ENCODE data around the gene NFATC1.
A peak's percentile ranks its signal among the peaks of the same experiment; 100 is the strongest.

The NFATC1 gene

DNA sequence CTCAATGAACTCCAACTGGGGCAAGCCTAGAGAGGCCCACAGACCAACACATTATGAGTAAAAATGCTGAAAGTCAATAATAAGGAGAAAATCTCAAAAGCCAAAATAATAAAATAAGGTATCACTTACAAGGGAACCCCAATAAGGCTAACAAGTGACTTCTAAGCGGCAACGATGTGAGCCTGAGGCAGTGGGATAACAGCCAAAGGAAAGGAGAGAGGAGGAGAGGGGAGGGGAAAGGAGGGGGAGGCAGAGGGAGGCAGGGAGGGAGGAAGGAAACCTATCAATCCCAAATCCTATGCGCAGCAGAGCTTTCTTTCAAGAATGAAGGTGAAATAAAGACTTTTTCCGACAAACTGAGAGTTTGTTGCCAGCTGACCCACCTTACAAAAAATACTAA, 6.0 kb upstream of the NFATC1 start:
- no peak for DNase-seq (ENCODE audit: low spot score)

DNA sequence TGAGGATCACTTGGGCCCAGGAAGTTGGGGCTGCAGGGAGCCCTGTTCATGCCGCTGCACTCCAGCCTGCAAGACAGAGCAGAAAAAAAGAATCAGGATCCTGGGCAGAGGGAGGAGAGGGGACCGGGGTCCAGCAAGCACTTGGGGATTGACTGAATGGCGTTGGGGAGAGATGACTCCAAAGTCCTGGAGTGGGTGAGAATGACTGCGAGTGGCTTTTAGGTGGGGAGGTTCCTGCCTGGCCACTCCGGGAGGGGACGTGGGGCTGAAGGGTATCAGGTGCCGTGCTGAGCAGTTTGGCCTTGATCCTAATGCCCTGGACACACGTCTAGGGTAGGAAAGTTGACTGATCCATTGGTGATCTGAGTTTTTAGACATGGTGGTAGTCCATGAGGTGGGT, 3.5 kb upstream of the NFATC1 start:
- DNase-seq (ENCODE audit: low spot score), result no peak

DNA sequence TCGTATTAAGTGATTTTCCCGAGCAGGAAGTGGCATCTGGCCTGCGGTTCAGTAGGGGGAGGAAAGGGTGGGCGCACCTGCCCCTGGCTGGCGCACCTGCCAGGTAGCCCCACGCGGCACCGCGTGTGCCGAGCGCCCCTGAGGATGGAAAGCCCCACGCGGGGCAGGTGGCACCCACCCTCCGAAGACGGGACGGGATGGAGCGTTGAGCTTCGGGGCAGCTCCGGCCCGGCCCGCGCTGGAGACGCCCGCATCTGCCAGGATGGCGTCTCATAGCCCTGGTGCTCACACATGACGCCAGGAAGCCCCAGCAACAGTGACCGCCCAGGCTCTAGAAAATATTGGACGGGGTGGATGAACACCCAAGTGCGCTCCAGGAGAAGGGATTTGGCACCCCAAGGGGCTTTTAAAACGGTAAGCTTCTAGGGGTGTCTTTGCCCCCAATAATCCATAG, 2.5 kb upstream of the NFATC1 start:
- DNase-seq (ENCODE audit: low spot score), result no peak

DNA sequence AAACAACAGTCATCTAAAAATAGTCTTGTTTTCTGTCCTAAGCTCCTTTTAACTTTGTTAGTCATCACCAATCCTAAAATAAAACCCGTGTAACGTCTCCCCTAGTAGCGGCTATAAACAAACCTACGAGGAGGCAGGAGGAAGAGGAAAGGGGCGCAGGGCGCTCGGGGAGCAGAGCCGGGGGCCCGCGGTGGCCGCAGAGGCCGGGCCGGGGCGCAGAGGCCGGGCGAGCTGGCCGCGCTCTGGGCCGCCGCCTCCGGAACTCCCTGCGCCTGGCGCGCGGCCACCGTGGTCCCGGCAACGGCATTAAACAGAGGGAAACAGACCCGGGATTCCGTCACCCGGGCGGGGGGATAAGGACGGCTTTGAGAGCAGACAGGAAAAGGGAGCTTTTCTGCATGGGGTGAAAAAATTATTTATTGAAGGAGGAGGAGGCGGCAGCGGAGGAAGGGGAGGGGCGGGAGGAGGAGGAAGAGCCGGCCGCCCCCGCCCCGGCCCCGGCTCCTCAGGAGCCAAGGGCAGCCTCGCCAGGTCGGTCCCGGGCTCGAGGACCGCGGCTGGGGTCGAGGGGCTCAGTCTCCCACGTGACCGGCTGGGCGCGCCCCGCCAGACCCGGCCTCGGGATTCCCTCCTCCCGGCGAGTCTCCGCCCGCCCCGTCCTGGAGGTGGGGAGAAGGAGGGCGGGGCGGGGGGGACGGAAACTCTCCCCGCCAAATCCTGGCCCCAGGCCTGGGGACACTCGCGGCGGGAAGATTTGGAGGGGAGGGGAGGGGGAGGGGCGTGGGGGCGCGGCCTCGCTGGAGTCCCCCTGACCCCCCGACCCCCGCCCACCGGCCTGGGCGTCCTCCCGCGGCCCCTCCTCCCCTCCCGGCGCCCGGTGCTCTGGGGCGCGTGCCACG, 1.8 kb upstream of the NFATC1 start:
- no peak for DNase-seq (ENCODE audit: low spot score)

DNA sequence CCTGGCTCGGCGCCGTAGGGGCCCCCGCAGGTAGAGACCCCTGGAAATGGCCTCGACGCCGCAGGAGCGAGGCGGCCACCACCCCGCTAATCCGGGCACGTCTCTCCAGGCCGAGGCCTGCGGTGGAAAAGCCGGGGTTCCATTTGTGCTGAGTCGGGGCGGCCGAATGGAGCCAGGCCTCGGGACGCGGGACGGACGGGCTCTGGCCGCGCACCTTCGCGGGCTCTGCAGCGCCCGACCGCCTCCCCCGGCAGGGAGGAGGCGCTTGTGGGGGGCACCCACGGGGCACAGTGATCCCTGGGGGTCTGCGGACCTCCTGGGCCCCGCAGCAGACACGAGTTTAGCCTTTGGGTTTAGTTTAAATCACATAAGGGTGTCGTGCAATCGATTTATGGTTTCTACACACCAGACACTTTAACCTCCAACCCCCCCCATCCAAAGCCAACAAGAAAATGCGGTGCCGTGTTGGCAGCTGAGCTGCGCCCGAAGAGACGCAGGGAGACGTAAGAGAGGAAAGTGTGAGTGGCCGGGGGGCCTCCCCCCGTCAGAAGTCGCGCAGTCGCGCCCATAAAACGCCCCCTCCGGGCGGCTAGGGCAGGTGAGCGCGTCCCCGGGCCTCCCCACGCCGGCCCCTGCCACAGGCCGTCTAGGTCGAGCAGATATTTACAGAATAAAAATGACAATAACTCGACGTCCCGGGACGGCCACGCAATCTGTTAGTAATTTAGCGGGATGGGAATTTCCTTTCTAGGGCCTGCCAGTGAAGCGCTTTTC, 1.0 kb upstream of the NFATC1 start:
- DNase-seq (ENCODE audit: low spot score), result no peak

DNA sequence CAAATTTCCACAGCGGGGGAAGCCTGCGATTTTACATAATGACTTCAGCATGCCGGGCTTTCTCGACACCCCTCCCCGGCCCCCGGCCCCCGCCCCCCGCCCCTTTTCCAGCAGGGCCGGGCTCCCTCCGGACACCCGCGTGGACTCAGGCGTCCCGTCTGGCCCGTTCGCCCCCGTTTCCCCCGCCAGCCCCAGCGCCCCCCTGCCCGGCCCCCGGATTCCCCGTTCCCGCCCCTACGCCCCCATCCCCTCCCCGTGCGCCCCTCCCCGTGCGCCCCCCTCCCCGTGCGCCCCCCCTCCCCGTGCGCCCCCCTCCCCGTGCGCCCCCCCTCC, 456 bp upstream of the NFATC1 start:
- no peak for DNase-seq (ENCODE audit: low spot score)

DNA sequence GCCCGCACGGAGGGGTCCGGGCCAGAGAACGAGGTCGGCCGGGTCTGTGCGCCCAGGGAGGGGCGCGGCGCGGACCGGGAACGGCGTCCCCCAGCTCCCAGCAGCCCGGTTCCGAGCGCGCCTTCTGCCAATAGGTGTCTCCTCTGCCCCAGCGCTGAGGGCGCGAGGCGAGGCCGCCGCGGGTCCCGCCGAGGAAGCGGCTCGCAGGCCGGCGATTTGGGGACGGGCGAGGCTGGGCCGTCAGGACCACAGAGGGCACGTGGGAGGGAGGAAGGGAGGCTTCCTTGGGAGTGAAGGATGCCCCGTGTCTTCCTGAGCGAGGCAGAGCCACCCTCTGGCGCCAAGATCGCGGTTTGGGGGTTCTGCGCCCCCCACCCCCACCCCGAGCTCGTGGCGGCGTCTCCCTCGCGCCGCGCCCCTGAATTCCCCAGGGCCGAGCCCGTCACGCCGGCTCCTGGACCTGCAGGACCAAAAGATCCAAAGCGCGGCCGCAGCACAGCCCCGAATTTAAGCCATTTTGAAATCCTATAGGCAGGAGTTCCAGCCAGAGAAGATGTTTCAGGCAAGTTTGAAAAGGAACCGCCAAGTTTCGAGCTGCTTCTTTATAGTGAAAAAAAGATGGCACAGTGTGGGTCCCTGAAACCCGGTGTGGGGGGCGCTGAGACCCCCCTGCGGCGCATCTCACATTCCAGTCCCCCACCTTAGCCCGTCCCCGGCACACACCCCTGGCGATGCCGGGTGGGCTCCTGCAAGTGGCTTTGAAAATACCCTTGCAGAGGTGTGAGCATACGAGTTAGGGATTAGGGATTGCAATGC, 909 bp downstream of the NFATC1 start:
- DNase-seq (ENCODE audit: low spot score), result no peak

DNA sequence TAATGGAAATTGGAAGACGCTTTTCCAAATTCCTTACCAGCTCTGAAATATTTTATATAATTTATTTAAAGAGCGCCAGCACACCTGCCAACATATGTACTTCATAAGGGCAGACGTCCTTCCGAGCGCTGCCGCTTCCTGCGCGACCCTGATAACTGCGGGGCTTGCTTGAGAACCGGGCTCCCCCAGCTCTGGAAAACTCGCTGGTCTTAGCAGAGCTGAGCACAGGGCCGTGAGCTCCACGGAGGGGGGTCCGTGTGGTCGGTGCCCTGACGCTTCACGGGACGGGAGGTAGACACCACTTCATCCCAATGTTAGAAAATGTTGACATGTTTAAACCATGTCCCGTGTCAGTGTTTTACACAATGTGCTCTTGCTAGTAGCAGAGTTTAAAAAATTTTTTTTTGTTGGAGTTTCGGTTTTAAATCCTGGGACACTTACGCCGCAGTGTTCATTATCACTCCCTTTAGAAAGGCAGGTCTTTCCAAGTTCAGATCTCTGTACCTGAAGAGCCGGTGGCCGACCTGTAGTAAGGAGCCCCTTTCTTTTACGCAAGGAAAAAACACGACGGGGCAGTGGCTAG, 1.6 kb downstream of the NFATC1 start:
- no peak for DNase-seq (ENCODE audit: low spot score)

DNA sequence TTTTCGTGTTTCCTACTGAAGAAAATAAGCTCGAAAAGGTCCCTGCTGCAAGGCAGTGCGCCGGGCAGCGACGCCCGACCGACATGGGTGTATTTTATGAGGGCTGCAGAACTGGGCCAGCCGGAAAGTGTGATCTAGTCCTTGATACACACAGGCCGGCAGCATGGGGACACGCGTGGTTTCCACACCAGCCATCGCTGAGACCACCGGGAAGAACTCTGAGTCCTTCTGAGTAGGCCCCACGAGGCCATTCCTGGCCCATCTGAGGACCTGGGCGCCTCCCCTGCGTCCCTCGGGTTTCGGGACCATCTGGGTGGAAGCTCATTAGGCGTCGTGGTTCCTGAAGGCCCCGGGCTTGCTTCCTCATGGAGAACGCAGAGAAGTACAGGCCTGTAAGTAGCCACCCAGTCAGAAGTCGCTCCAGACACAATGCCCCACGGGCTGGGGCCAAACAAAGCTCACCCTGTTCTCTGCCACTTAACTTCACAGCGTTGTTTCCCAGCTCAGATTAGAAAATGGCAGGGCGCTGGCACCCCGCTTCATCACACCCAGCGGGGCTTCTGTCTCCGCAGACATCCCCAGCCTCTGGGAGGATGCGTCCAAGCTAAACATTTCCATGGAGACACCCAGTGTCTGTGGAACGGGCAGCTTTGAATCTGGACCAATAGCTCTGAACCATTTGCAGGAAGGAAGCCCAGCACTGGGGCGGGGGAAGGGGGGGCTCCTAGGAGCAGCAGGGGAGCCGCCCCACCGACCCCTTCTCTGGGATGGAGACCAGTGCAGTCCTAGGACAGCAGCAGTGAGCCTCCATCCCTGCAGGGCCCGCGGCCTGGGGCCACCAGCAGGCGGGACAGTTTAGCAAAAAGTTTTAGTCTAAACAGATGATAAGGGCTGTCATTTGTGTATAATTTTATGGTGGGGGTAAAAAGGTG, 2.4 kb downstream of the NFATC1 start:
- no peak for DNase-seq (ENCODE audit: low spot score)

DNA sequence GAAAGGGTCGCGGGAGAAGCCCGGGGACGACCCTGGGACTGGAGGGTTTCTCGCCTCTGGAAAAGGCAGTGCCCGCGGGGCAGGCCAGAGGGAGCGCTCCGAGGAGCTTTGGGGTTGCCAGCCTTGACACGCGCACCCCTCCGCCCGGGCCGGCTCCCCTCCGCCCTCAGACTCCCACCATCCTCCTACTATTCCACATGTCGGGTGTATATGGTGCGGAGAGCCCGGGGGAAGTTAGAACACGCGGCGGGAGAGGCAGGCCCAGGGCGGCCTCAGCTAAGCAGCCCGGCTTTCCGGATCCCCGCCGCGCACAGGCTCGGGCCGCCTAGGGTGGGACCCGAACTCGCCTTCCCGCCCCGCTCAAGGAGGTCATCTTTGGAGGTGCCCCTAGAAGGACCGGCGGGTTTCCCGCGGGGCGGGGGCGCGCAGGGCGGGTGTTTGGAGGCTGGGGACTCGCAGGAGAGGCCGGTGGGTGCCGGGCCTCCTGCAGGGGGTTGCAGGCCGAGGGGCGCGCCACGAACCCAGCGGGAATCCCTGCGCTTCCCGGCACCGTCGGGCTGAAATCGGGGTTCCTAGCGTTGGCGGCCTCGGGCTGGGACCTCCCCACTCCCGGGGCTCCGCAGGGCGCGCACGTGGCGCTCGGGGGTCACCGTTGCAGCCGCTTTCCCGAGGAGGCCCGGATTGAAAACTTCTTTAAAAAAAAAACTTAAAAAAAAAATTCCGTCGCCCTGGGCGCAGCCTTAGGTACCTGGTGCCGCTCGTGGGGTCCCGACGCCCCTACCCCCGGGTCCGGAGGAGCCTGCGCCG, 3.7 kb downstream of the NFATC1 start:
- no peak for DNase-seq (ENCODE audit: low spot score)

DNA sequence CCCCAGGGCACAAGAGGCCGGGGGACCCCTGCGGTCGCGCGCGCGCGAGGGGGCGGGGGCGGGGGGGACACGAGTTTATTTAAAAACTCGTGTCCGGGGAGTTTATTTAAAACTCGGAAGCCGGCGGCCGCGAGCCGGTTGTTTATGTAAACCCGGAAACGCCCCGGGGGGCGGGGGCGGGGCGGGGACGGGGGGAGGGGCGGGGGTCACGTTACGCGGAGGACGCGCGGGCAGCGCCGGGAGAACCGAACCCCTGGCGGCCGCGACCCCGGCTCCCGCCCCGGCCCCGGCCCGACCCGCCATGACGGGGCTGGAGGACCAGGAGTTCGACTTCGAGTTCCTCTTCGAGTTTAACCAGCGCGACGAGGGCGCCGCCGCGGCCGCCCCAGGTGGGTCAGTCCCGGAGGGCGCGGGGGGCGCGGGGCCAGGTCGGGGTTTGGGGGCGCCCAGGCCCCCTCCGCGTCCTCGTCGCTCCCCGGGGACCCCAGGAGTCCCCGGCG, 4.4 kb downstream of the NFATC1 start:
- no peak for DNase-seq (ENCODE audit: low spot score)

DNA sequence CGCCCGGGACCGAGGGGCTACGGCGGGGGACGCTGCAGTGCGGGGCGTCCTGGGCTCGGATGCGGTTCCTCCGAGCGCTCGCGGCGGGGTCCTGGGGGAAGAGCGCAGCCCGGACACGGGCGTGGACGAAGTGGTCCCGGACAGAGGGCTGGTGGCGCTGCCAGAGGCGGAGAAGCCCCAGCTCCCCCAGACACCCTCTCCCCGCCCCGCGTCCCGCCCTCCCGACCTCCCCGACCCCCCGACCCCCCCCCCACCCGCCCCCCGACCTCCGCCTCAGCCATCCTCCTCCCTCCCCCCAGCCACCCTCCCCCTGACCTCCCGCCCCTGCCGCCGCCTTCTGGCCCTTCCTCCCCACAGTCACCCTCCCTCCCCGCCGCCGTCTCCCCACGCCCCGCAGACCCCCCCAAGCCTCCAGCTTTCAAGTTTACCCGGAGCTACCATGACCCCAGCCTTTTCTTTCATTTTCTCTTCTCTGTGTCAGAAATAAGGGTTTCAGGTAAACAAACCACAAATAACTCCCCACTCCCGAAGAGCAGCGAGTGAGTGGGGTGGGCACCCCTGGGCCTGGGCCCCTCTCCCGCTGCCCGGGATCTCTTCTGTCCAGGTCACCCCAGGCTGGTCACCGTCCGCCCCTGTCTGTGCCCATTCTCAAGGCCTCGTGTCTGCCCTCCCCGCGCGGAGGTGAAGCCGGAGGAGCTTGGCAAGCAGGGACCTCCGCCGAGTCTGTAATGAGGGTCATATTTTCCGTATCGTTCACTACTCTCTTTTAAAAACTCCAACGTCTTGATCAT, 5.1 kb downstream of the NFATC1 start:
- no peak for DNase-seq (ENCODE audit: low spot score)

DNA sequence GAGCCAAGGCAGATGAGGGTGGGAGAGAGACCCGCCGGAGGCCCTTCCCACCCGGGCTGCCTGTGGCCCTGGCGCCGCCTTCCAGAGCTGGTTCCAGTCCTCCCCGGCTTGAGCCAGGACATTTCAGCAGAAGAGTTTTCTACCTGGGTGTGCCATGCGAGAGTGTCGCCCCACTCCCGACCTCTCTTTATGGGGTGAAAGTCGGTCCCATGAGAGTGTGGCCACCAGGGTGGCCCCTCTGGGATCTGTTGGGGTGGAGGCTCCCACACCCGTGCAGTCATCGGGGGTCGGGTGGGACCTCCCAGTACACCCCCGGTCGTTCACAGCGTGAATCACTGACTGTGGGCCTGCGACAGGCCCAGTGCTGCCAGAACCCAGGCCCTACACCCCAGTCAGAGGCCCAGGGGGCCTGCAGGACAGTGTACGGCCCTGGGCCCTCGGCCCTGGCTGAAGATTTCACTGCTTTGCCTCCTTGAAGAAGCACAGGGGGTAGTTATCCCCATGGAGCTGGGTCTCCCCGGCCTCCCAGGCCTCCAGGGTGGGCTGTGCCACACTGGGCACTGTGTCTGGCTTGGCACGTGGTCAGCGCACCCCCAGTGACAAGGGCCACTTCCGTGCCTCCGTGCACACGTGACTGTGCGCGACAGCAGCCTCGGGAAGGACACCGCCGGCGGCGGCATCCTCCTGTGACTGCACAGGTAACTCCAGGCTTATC, 5.9 kb downstream of the NFATC1 start:
- DNase-seq (ENCODE audit: low spot score), result no peak

DNA sequence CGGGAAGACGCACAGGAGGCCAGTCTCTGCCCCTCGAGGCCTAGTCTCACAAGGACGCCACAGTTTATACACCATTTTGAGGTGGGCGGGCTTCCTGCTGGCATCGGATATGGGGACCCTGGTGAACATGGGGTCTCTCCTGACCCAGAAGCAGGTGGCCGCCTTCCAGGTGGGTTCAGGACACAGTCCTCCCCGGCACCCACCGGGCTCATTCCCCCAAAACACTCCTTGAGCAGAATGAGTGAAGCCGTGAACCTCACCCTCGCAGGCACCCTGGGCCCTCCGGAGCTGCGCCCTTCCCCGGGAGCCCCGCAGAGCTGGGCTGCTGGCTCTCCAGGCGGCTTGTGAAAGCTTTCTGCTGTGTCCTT, 6.5 kb downstream of the NFATC1 start:
- DNase-seq (ENCODE audit: low spot score), result no peak

DNA sequence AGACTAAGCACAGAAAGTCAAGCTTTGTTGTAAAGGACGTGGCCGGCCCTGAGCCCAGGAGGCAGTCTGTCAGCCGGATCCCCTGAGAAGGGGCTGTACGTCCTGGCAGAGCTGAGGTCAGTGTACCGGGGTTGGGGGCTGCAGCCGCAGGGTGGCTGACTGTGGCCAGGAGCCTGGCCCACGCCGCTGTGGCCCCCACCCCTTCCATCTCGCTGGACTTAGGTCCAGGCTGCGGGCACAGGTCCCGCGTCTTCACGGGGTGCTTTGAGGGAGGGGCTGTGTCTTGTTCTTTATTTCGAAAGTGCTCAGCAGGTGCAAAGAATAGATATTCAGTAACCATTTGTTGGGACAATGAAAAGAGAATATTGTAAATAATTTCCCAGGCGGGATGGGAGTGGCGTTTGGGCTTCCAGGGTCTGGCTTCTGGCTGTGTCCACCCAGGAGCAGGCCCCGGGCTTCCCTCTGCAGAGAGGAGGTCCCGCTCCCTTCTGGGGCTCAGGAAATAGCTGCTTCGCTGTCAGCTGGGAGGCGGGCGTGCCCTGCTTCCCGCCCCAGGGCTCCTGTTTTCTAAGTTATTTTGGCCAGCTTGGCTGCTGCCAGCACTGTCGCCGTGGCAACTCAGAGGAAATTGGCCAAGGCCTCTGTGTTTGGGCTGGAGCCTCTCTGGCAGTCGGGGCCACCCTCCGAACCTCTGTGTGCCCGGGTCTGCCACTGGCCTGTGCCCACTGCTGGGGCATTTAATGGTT, 7.4 kb downstream of the NFATC1 start:
- peak; percentile 63 for DNase-seq (ENCODE audit: low spot score)

DNA sequence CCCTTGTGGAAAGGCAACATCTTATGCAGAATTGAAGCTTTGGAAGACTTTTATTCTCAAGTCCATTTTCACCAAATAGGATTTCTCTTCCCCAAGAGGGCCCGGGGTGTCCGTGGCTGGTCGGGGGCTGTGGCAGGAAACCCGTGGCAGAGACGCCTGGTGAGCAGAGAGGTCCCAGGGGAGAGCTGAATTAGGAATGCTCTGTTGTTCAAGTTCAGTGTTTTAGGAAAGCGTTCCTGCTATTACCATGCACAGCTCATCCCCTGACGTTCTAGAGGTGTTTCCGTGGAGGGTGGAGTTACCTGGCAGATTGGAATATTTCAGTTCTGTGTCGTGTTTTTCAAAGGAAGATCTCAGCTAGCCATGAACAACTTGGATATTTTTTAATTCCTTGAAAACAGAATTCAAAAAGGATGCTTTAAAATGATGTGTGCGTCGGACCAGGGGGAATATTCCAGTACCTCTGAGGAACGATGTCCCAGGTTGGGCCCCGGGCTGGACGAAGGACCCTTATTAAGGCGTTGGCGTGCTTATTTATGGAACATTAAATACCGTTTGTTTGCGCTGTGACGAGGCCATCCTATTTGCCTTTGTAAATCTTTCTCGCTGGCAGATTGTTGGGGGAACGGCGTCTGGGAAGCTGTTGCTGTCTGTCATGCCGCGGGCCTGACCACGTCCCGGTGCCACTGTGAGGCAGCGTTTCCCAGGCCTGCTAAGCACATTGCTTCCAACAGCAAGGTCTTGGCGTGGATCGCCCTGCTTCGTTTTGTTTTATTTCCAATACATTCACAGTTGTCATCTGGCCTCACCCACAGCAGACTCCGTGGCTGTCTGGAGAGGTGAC, 8.2 kb downstream of the NFATC1 start:
- DNase-seq (ENCODE audit: low spot score), result no peak

DNA sequence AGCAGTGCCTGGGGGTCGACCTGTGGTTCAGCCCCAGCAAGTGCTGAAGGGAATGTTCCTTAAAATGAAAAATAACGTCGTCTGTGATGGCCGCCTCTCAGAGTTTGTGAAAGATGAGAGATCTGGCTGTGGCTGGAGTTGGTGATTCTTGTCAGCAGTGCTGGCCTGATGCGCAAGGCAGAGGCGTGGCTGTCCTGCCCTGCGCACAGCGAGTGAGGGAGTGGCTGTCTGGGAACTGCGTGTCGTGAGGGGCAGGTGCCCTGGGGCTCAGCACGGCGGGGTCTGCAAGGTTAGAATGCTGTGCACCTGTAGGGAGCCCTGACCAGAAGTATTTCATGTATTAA, 8.8 kb downstream of the NFATC1 start:
- no peak for DNase-seq (ENCODE audit: low spot score)

All from globus pallidus (tissue), 1 donor.